ENCODE measurements around the gene KCNK2. TPM values are rescaled to one million over a fixed set of nuclear protein-coding genes. Genes with fewer than 3 reads are reported as not detected.

Gene KCNK2
- total RNA-seq, 1 experiment from 2014 or later, result 5.7 TPM

- intact Hi-C loops (cut with micrococcal nuclease), result no loop called here
Observed at GRCh38 chr1:215079456-215079855, 3.1 kb upstream of the KCNK2 start.

GRCh38 chr1:215081661-215082531, 641 bp upstream of the KCNK2 start:
- Mint-ChIP-seq H3K27me3 (ENCODE audit: insufficient read depth, unreplicated experiment) (no peaks in the 10 kb centered on the region), H3K9me3 (ENCODE audit: unreplicated experiment) (no peaks in the 10 kb centered on the region), H3K36me3 (ENCODE audit: insufficient read depth, unreplicated experiment) (no peaks in the 10 kb centered on the region), H3K4me1 (ENCODE audit: insufficient read depth, unreplicated experiment) (peaks cover 16% of the 10 kb centered on the region), H3K4me3 (ENCODE audit: unreplicated experiment) (peak overlapping the region; percentile 77), H3K27ac (ENCODE audit: low read depth, unreplicated experiment) (peak overlapping the region; percentile 57)
- POLR2A ChIA-PET, result interaction anchor here (0.6 to 3.5 kb wide), 3 partner anchors 30 to 85 kb away, joined by 3 to 26 read pairs (median 3); no protein-coding TSS in a partner anchor
- intact Hi-C loops (cut with micrococcal nuclease), result no loop called here
- DNase-seq (ENCODE audit: unreplicated experiment), result no peak
- TF ChIP-seq CTCF (IDR thresholded peaks at IDR 0.05; ENCODE audit: unreplicated experiment), result no peak
- CTCF ChIA-PET, result interaction anchor here (0.6 to 1.7 kb wide), 3 partner anchors 31 to 58 kb away, joined by 3 to 4 read pairs (median 4); no protein-coding TSS in a partner anchor
- BruUV-seq (replicated peaks), result no TSS peak

More at GRCh38 chr1:215079456-215079855, 3.1 kb upstream of the KCNK2 start:
- Mint-ChIP-seq H3K9me3 (ENCODE audit: unreplicated experiment) (no peaks in the 10 kb centered on the region), H3K36me3 (ENCODE audit: insufficient read depth, unreplicated experiment) (no peaks in the 10 kb centered on the region), H3K4me3 (ENCODE audit: unreplicated experiment) (no peak overlapping the region), H3K27ac (ENCODE audit: low read depth, unreplicated experiment) (no peak overlapping the region), H3K4me1 (ENCODE audit: insufficient read depth, unreplicated experiment) (peaks cover 15% of the 10 kb centered on the region), H3K27me3 (ENCODE audit: insufficient read depth, unreplicated experiment) (no peaks in the 10 kb centered on the region)
- no peak for TF ChIP-seq CTCF (IDR thresholded peaks at IDR 0.05; ENCODE audit: unreplicated experiment)
- ChIA-PET POLR2A (interaction anchor here (1.4 kb wide), 1 partner anchor 8 kb away, joined by 5 read pairs; no protein-coding TSS in a partner anchor), CTCF (interaction anchor here (1.0 kb wide), 1 partner anchor 67 kb away, joined by 3 read pairs; no protein-coding TSS in a partner anchor)
- BruUV-seq (replicated peaks), result no TSS peak
- no peak for DNase-seq (ENCODE audit: unreplicated experiment)

DNA sequence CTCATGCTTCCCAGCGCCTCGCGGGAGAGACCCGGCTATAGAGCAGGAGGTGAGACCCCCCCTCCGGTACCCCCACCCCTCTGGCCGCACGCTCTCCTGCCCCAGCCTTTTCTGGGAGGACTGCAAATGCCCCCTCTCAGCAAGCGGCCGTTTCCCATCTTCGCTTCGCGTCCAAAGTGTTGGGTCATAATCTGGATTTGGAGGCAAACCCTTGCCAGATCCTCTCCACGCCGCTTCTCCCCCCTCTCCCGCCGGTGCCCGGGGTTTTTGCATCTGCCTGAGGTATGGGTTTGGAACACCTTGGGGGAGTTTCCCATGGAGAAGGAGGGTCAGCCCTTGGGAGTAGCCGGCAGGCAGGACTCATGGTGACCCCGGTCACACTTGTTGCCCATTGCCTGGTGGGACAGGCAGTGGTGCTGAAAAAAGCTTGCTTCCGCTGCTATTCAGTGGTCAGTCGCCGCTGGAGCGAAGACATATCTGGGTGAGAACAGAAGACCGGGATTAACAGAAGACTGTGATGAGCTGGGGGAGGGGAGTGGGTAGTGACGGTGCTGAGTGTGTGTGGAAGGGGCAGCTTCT, 935 bp downstream of the KCNK2 start:
- TF ChIP-seq CTCF (IDR thresholded peaks at IDR 0.05; ENCODE audit: unreplicated experiment), result no peak
- intact Hi-C loops (cut with micrococcal nuclease), result loop anchor here (1.0 kb wide), 1 partner anchor 31 kb away; no protein-coding TSS in a partner anchor
- Mint-ChIP-seq H3K36me3 (ENCODE audit: insufficient read depth, unreplicated experiment) (no peaks in the 10 kb centered on the region), H3K9me3 (ENCODE audit: unreplicated experiment) (no peaks in the 10 kb centered on the region), H3K27ac (ENCODE audit: low read depth, unreplicated experiment) (peak overlapping the region; percentile 57), H3K27me3 (ENCODE audit: insufficient read depth, unreplicated experiment) (no peaks in the 10 kb centered on the region), H3K4me3 (ENCODE audit: unreplicated experiment) (peak overlapping the region; percentile 77), H3K4me1 (ENCODE audit: insufficient read depth, unreplicated experiment) (peaks cover 27% of the 10 kb centered on the region)
- ChIA-PET CTCF (interaction anchor here (0.7 to 2.3 kb wide), 11 partner anchors 13 to 274 kb away, joined by 3 to 8 read pairs (median 4); no protein-coding TSS in a partner anchor), POLR2A (interaction anchor here (0.6 to 3.5 kb wide), 10 partner anchors 12 to 180 kb away, joined by 3 to 26 read pairs (median 3); no protein-coding TSS in a partner anchor)
- peak; percentile 24 for DNase-seq (ENCODE audit: unreplicated experiment)
- BruUV-seq (replicated peaks), result TSS peak; percentile 26

- Mint-ChIP-seq H3K4me1 (ENCODE audit: insufficient read depth, unreplicated experiment) (peaks cover 27% of the 10 kb centered on the region), H3K36me3 (ENCODE audit: insufficient read depth, unreplicated experiment) (no peaks in the 10 kb centered on the region), H3K4me3 (ENCODE audit: unreplicated experiment) (peak overlapping the region; percentile 77), H3K9me3 (ENCODE audit: unreplicated experiment) (no peaks in the 10 kb centered on the region), H3K27ac (ENCODE audit: low read depth, unreplicated experiment) (no peak overlapping the region), H3K27me3 (ENCODE audit: insufficient read depth, unreplicated experiment) (no peaks in the 10 kb centered on the region)
- CTCF ChIA-PET, result interaction anchor here (0.6 to 2.3 kb wide), 9 partner anchors 8 to 275 kb away, joined by 3 to 12 read pairs (median 6); no protein-coding TSS in a partner anchor
- no peak for TF ChIP-seq CTCF (IDR thresholded peaks at IDR 0.05; ENCODE audit: unreplicated experiment)
- intact Hi-C loops (cut with micrococcal nuclease), result no loop called here
- POLR2A ChIA-PET, result interaction anchor here (0.5 to 3.5 kb wide), 15 partner anchors 8 to 1765 kb away, joined by 3 to 26 read pairs (median 4); no protein-coding TSS in a partner anchor
- no peak for DNase-seq (ENCODE audit: unreplicated experiment)
- no TSS peak for BruUV-seq (replicated peaks)
Observed at GRCh38 chr1:215084621-215085020, 2.1 kb downstream of the KCNK2 start.
